OCI-LY1 (cell line): ENCODE results near the gene MAP3K20.
"Not testable (repeated sequence)": the region's sequence is repeated elsewhere in the genome, so short reads cannot be mapped to it uniquely, and the experiment has no call there.

Experiments
- EZH2 ChIP-seq: fragments of 200-600 bp; sonication (generic), shearing (Covaris generic); IDR thresholded peaks from 2 replicates; pipeline ENCODE4 v1.8.0; 2017; ENCODE audit warnings: borderline replicate concordance, mixed run types, mild to moderate bottlenecking, antibody characterized with exemption, low read length, moderate library complexity, mixed read lengths
- TF ChIP-seq, protein P1 (sequence below): fragments of 200-600 bp; sonication (generic), shearing (Covaris generic); IDR thresholded peaks from 2 replicates; pipeline ENCODE4 v1.5.1; 2017; ENCODE audit warnings: mild to moderate bottlenecking, antibody characterized with exemption, low read length, moderate library complexity, mixed read lengths

DNA sequence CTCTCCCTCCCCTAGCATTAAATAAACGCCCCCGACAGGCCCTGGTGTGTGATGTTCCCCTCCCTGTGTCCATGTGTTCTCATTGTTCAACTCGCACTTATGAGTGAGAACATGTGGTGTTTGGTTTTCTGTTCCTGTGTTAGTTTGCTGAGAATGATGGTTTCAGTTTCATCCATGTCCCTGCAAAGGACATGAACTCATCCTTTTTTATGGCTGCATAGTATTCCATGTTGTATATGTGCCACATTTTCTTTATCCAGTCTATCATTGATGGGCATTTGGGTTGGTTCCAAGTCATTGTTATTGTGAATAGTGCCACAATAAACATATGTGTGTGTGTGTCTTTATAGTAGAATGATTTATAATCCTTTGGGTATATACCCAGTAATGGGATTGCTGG, 98.7 kb downstream of the MAP3K20 start:
- TF ChIP-seq, protein P1, sequence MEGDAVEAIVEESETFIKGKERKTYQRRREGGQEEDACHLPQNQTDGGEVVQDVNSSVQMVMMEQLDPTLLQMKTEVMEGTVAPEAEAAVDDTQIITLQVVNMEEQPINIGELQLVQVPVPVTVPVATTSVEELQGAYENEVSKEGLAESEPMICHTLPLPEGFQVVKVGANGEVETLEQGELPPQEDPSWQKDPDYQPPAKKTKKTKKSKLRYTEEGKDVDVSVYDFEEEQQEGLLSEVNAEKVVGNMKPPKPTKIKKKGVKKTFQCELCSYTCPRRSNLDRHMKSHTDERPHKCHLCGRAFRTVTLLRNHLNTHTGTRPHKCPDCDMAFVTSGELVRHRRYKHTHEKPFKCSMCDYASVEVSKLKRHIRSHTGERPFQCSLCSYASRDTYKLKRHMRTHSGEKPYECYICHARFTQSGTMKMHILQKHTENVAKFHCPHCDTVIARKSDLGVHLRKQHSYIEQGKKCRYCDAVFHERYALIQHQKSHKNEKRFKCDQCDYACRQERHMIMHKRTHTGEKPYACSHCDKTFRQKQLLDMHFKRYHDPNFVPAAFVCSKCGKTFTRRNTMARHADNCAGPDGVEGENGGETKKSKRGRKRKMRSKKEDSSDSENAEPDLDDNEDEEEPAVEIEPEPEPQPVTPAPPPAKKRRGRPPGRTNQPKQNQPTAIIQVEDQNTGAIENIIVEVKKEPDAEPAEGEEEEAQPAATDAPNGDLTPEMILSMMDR: not testable (repeated sequence)
- not testable (repeated sequence) for TF ChIP-seq EZH2
